Endodermal cell (in vitro differentiated cells): ENCODE measurements around the gene CHCHD10. TPM values are rescaled to one million over a fixed set of nuclear protein-coding genes. Genes with fewer than 3 reads are reported as not detected.

Experiments
- DNase-seq: peaks from one replicate; pipeline ENCODE4 v3.0.0-alpha.2; 2017
- H3K27ac ChIP-seq: 2 replicates; pipeline ENCODE4 v1.5.1; 2013; ENCODE audit warnings: mild to moderate bottlenecking, low read depth, low read length, moderate library complexity
- H3K27me3 ChIP-seq: 2 replicates; pipeline ENCODE4 v1.6.1; 2013; ENCODE audit warnings: mild to moderate bottlenecking, low read length, moderate library complexity; ENCODE audit not compliant: insufficient read depth, control insufficient read depth, poor library complexity, severe bottlenecking
- H3K36me3 ChIP-seq: 2 replicates; pipeline ENCODE4 v1.7.0; 2013; ENCODE audit warnings: mild to moderate bottlenecking, low read length, moderate library complexity; ENCODE audit not compliant: control insufficient read depth, insufficient read depth
- H3K4me1 ChIP-seq: one replicate; pipeline ENCODE4 v1.7.0; 2013; ENCODE audit warnings: low read length; ENCODE audit not compliant: control insufficient read depth, insufficient read depth
- H3K4me3 ChIP-seq: 2 replicates; pipeline ENCODE4 v1.5.1; 2013; ENCODE audit warnings: mild to moderate bottlenecking, low read length, moderate library complexity
- H3K9ac ChIP-seq: 2 replicates; pipeline ENCODE4 v1.6.1; 2013; ENCODE audit warnings: mild to moderate bottlenecking, low read length, moderate library complexity; ENCODE audit not compliant: poor library complexity, severe bottlenecking; ENCODE audit errors: extremely low read depth
- H3K9me3 ChIP-seq: 2 replicates; pipeline ENCODE4 v1.6.1; 2013; ENCODE audit warnings: mild to moderate bottlenecking, low read length, moderate library complexity; ENCODE audit not compliant: control insufficient read depth
- H3K27ac Mint-ChIP-seq: 2 replicates; pipeline ENCODE4 v1.8.0; 2020; ENCODE audit warnings: mixed read lengths
- H3K27me3 Mint-ChIP-seq: 2 replicates; pipeline ENCODE4 v1.8.0; 2021; ENCODE audit warnings: mild to moderate bottlenecking, mixed read lengths; ENCODE audit not compliant: insufficient read depth
- H3K36me3 Mint-ChIP-seq: 2 replicates; pipeline ENCODE4 v1.8.0; 2020; ENCODE audit warnings: low read depth, mixed read lengths
- H3K4me1 Mint-ChIP-seq: 2 replicates; pipeline ENCODE4 v1.8.0; 2020; ENCODE audit warnings: mixed read lengths
- H3K4me3 Mint-ChIP-seq: 2 replicates; pipeline ENCODE4 v1.8.0; 2020; ENCODE audit warnings: mild to moderate bottlenecking, moderate library complexity, mixed read lengths
- H3K9me3 Mint-ChIP-seq: 2 replicates; pipeline ENCODE4 v1.8.0; 2020; ENCODE audit warnings: mild to moderate bottlenecking, mixed read lengths
- WGBS, 2 experiments: methylation state at CpG; one replicate each; pipeline versions ENCODE4 v1.1.5 to v1.1.7; 2013; ENCODE audit warnings: missing lambda C conversion rate in 2 of 2, mixed read lengths in 1 of 2; ENCODE audit not compliant: insufficient coverage in 1 of 2, insufficient read length in 1 of 2; 5-methylcytosine and 5-hydroxymethylcytosine counted together
- total RNA-seq, 2 donors: library from RNA; stranded (reverse); fragmentation: NEBNext Ultra II Directional in 1 of 2; extraction: Animal tissue kit (Norgen Biotek cat#: 25700) in 1 of 2; gene quantifications; 2 replicates in 1 of 2; 3 replicates in 1 of 2; pipeline ENCODE4 v1.2.1, GENCODE V29; 2021
- TF ChIP-seq, protein P1 (sequence below): fragments of 200-600 bp; sonication (generic); conservative IDR thresholded peaks from 2 replicates; pipeline ENCODE4 v1.5.0; 2021; ENCODE audit warnings: antibody characterized with exemption, mild to moderate bottlenecking

Gene CHCHD10
- total RNA-seq, 2 donors from 2014 or later: 76.1 to 103 TPM

DNA sequence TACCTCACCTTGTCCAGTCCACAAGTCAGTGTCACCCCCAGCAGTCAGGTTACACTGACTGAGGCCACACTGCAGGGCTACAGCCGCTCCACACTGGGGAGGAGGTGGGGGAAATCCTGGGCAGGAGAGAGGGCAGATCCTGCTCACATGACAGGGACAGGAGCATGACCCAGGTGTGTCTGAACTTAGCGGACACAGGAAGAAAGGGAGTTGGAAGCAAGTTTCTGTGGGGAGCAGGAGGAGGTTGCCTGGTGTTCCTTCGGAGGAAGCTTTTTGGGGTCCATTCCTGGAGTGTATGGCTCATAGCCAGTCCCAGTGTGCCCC lies 10.8 kb upstream of the CHCHD10 start:
- WGBS, 2 experiments: 84 to 92% methylated on average over 1 to 3 of the region's 3 CpGs

DNA sequence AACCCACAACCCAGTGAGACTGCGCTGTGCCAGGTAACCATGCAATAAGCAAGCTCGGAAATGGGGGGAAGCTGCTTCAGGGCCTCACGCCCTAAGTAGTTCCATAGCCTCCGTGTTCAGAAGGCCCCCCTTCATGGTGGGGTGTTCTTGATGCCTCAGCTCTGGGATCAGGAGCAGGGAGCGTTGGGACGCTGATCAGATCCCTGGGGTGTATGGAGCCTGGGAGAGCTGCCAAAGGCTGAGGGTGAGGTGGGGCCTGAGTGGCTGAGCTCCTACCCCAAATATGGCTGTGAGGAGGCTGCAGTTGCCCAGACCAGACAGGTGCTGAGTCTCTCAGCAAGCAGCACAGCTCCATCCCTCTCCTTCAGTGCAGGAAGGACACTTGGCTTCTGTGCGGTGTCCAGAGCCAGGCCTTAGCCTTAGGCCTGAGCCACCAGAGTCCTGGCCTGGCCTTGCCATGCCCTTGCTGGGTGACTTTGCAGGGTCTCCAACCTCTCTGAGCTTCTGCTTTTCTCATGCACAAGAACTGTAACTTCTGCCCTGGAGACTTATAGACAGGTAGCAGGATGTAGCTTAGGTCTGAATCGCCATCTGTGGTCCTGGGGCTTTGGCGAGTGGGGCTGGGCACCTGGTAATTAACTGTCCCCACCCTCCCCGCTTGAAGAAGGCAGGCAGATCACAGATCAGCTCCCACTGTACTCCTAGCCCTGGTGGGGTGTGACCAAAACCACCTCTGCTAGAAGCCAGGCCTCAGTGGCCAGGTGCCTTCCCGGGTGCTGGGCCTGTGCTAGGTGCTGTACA lies 10.2 kb upstream of the CHCHD10 start:
- no peaks in the 10 kb centered on the region for H3K36me3 Mint-ChIP-seq
- H3K9me3 Mint-ChIP-seq: no peaks in the 10 kb centered on the region
- Histone ChIP-seq H3K27ac (no peak overlapping the region), H3K9me3 (no peaks in the 10 kb centered on the region), H3K36me3 (no peaks in the 10 kb centered on the region), H3K9ac (no peak overlapping the region), H3K27me3 (no peaks in the 10 kb centered on the region), H3K4me3 (no peak overlapping the region), H3K4me1 (peaks cover 3% of the 10 kb centered on the region)
- DNase-seq: no peak
- H3K27me3 Mint-ChIP-seq: peaks cover 30% of the 10 kb centered on the region
- 93 to 94% methylated on average over 8 to 11 of the region's 11 CpGs for WGBS, 2 experiments
- TF ChIP-seq, protein P1, sequence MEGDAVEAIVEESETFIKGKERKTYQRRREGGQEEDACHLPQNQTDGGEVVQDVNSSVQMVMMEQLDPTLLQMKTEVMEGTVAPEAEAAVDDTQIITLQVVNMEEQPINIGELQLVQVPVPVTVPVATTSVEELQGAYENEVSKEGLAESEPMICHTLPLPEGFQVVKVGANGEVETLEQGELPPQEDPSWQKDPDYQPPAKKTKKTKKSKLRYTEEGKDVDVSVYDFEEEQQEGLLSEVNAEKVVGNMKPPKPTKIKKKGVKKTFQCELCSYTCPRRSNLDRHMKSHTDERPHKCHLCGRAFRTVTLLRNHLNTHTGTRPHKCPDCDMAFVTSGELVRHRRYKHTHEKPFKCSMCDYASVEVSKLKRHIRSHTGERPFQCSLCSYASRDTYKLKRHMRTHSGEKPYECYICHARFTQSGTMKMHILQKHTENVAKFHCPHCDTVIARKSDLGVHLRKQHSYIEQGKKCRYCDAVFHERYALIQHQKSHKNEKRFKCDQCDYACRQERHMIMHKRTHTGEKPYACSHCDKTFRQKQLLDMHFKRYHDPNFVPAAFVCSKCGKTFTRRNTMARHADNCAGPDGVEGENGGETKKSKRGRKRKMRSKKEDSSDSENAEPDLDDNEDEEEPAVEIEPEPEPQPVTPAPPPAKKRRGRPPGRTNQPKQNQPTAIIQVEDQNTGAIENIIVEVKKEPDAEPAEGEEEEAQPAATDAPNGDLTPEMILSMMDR: no peak
- H3K4me3 Mint-ChIP-seq: no peak overlapping the region
- H3K4me1 Mint-ChIP-seq: peaks cover 18% of the 10 kb centered on the region
- no peak overlapping the region for H3K27ac Mint-ChIP-seq

More for the DNA sequence above, 10.8 kb upstream of the CHCHD10 start:
- H3K27me3 Mint-ChIP-seq: peaks cover 24% of the 10 kb centered on the region
- H3K27ac ChIP-seq: no peak overlapping the region
- H3K36me3 ChIP-seq: no peaks in the 10 kb centered on the region
- H3K9me3 Mint-ChIP-seq: no peaks in the 10 kb centered on the region
- H3K27ac Mint-ChIP-seq: no peak overlapping the region
- H3K27me3 ChIP-seq: no peaks in the 10 kb centered on the region
- no peak overlapping the region for H3K9ac ChIP-seq
- peaks cover 12% of the 10 kb centered on the region for H3K4me1 Mint-ChIP-seq
- no peaks in the 10 kb centered on the region for H3K36me3 Mint-ChIP-seq
- no peaks in the 10 kb centered on the region for H3K9me3 ChIP-seq
- H3K4me3 ChIP-seq: no peak overlapping the region
- no peak overlapping the region for H3K4me3 Mint-ChIP-seq
- H3K4me1 ChIP-seq: peaks cover 1% of the 10 kb centered on the region
- no peak for DNase-seq
- TF ChIP-seq, protein P1: no peak

DNA sequence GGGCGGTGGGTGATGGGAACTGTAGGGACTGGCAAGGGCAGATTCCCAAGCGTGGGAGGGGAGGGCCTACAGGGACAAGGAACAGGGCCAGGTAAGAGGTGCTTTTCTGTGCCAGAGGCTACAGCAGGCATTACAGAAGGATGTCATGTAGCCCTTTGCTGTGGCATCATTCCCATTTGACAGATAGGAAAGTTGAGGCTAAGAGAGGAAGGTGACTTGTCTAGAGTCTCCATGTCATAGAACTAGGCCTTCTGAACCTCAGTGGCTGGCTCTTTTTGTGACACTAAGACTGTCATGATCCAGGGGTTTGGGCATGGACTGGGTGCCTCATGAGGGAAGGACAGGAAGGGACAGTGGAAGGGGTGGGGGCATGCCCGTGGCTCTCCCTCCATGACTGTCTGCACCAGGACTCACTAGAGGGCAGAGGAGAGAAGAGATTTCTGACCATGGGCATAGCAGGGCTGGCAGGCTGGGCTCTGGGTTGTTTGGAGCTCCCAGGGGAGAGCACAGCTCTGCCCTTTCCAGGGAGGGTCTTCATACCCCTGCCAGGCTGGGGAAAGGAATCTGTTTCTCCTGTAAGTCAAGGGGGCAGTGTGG lies 8.1 kb upstream of the CHCHD10 start:
- WGBS, 2 experiments: 84 to 100% methylated on average over 1 to 3 of the region's 3 CpGs
- no peak overlapping the region for H3K27ac ChIP-seq
- H3K9ac ChIP-seq: no peak overlapping the region
- no peaks in the 10 kb centered on the region for H3K9me3 Mint-ChIP-seq
- DNase-seq: no peak
- H3K4me3 ChIP-seq: no peak overlapping the region
- TF ChIP-seq, protein P1: no peak
- peaks cover 27% of the 10 kb centered on the region for H3K27me3 Mint-ChIP-seq
- no peak overlapping the region for H3K27ac Mint-ChIP-seq
- H3K36me3 ChIP-seq: no peaks in the 10 kb centered on the region
- H3K4me1 Mint-ChIP-seq: peaks cover 23% of the 10 kb centered on the region
- no peaks in the 10 kb centered on the region for H3K9me3 ChIP-seq
- no peaks in the 10 kb centered on the region for H3K27me3 ChIP-seq
- H3K36me3 Mint-ChIP-seq: no peaks in the 10 kb centered on the region
- no peak overlapping the region for H3K4me3 Mint-ChIP-seq
- H3K4me1 ChIP-seq: peaks cover 5% of the 10 kb centered on the region
